NCI-H2107 treated with DMSO at 0.1 percent for 48 hours (cell line): ENCODE data around the gene ICA1.

Source experiments
- DNase-seq: peaks from one replicate; lab custom pipeline; 2025; ENCODE audit not compliant: unreplicated experiment; lab: John Stamatoyannopoulos, UW

The ICA1 gene

GRCh38 chr7:8135417-8135816 is 126.5 kb downstream of the ICA1 start:
- DNase-seq: no peak

DNA sequence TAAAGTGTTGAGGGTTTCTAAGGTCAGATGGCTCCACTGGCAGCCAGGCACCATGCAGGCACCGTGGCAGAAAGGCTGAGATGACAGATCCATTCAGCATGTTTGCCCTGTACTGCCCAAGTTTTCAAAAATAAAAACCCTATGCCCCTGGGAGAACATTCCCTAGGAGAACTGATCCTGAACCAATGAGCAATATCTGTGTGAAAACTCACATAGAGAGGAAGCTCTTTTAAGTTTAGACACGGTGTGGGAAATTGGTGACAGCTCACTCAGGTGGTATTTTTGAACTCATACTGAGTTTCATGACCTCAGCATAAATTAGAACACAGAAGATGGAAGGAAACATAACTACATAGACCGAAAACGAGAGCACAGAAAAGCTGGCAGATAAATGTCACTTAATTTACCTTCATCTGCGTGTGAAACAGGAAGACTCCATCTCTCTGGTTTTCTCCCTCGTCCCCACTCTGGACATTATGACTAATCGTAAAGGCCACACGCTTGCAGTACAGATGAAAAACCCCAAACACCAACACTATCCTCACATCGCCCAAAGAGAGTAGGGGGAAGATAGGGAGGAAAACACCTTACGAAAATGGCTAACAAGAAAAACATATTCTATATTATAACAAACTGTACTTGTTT is 127.8 kb downstream of the ICA1 start:
- no peak for DNase-seq

DNA sequence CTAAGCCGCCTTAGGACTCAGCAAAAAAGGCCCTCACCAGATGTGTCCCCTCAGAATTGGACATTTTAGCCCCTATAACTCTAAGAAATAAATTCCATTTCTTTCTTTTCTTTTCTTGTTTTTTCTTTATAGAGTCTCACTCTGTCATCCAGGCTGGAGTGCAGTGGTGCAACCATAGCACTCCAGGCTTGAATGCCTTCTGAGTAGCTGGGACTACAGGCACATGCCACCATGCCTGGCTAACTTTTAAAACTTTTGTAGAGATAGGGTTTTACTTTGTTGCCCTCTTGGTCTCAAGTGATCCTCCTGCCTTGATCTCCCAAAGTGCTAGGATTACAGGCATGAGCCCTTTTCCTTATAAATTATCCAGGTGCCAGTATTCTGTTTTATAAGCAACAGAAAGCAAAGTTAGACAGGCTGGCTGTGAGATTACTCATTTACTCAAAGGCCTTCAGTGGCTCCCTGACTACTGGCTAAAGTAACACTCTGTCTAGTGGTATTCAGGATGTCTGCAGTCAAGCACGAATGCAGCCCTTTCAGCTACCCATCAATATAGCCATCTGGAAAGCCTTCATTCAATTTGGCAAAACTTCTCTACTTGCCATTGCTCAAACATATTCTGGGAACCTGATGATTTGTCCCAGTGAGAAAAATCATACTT is 128.6 kb downstream of the ICA1 start:
- DNase-seq: no peak

GRCh38 chr7:8131694-8132605 is 130.0 kb downstream of the ICA1 start:
- DNase-seq: no peak

DNA sequence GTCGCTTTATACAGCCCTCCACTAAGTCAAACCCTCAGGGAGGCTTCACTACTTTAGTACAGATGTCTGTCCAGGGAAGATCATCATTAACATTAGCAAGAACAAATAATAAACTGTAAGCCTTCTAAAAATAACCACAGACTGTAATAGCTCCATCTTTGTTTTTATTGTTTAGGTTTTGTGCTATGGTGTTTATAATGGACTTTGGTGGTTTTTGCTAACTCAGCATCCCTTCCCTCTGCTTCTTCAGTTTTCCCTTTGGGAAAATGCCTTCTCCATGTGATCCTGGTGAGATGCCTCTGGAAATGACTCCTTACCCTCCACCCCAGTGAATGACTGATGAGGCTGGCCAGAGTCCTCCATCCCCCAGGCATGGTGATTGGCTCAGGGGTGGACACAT is 131.3 kb downstream of the ICA1 start:
- no peak for DNase-seq

GRCh38 chr7:8129318-8129659 is 132.7 kb downstream of the ICA1 start:
- no peak for DNase-seq

DNA sequence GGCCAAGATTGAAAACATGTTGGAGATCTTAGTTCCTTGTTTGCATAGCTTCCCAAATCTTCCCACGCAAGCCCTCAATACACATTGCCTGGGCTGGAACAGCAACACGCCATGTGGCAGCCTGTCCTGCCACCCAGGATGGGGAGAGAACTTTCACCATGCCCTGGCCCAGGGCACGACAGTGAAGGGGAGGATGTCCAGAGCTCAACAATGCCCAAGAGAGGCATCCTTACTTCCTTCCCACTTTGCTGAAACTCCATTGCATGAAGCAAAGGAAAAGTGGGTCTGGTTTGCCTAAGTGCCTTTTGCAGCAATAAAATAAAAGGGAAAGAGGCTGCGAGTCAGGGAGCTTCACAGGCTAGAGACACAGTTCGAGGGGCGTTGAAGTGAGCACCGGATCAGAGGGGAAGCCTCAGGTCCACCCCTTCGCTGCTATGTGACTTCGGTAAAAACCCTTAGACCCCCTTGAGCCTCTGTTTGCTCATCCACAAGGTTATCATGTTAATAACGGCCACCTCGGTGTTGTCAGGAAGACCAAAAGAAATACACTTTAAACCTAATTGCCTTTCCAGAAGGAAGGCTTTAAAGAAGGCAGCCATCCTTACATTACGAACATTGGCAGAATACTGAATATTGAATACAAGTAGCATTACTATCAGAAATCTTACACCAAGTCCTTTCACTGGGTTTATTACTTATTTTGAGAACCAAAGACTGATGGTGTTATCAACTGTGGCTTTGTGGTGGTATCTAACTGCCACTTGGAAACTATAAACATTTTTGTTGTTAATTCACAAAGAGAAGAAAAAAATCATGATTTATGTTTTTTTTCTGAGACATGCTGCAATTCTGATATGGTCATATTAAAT is 133.3 kb downstream of the ICA1 start:
- no peak for DNase-seq

GRCh38 chr7:8126601-8127167 is 135.3 kb downstream of the ICA1 start:
- no peak for DNase-seq

GRCh38 chr7:8125680-8126444 is 136.1 kb downstream of the ICA1 start:
- DNase-seq: no peak

GRCh38 chr7:8121243-8121642 is 140.7 kb downstream of the ICA1 start:
- DNase-seq: no peak

GRCh38 chr7:8120390-8121058 is 141.4 kb downstream of the ICA1 start:
- DNase-seq: no peak

- DNase-seq: no peak
Measured at GRCh38 chr7:8119262-8119661, 142.7 kb downstream of the ICA1 start.

DNA sequence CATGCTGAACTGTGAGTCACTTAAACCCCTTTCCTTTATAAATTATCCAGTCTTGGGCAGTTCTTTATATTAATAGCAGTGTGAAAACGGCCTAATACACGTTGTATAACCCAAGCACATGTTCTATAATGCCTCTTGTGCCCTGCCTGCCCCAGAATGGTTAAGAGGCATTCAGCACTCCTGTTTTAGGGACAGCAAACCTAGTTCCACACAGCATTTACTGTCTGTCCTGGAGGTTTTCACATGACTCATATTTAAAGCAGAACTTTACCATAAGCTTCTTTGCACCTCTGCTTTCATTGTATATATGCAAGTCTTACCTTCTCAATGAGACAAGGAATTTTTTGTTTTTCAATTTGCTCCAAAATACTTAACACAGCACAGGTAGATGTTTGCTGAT is 144.8 kb downstream of the ICA1 start:
- no peak for DNase-seq

DNA sequence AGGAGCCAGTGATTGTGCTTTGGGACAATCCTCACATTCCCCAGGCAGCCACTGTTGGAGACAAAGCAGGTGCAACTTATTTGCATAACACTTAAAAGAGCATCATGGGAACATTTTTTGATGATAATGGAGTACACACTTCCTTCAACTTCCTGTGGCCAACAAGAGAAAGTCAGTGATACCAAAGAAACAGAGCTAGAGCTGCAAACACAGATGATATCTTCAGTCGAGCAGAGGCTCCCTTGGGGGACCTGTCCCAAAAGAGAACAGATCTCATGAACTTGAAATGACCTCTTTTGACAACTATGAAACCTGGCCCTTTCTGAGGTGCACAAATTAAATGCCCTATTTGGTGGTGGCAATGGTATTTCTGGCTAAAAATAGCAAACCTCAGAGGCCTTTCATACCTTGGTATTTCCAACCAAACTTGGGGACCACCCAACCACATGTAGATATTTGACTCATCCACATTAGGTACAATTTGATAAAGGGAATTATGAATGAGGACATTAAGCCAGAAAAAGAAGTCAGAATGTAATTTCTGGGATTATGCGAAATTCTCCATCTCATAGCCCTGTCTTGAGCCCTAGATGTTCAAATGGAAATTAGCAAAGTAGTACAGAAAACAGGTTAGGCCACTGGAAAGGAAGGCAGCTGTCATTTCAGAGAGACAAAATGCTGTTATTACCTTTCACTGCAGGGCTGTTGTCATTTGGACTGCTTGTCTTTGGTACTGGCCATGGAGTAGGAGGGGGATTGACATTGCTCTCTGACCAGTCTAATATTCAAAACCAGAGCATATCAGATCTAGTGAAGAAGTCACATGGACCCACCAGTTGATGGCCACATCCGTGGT is 146.2 kb downstream of the ICA1 start:
- DNase-seq: no peak

DNA sequence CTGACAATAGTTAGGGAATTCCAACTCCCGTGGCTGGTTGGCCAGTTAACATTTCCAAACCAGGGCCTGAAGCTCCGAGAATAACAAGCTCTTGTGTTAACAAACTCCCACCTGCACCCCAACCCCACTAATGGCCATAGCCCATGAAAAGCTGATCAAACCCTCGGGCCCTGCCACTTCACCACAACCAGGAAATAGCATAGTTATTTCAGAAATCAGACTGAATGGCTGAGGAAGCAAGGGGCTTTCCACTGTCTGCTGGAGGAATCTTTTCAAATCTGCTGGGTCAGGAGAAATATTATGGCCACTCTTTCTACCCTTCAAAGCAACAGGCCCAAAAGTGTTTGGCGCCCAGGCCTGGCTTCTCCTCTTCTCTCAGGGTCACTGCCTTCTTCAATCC is 147.8 kb downstream of the ICA1 start:
- no peak for DNase-seq

DNA sequence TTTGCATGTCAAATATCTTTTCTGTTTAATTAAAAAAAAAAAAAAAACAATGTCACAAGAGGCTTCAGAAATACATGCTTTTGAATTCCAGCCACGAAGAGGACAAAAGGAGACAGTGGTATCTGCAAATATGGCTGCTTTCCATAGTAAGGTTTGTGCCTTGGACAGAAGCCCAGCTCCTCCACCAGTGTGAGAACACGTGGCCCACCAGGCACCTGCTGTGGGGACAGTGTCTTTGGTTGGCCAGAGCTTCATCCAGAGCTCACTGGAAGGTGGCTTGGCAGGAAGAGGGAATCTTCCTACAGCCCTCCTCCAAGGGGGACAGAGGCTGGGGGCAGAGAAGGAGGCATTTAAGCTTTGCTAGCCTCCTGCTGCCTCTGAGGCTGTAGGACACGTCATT is 148.8 kb downstream of the ICA1 start:
- no peak for DNase-seq

- DNase-seq: no peak
Measured at GRCh38 chr7:8112685-8113084, 149.3 kb downstream of the ICA1 start.

DNA sequence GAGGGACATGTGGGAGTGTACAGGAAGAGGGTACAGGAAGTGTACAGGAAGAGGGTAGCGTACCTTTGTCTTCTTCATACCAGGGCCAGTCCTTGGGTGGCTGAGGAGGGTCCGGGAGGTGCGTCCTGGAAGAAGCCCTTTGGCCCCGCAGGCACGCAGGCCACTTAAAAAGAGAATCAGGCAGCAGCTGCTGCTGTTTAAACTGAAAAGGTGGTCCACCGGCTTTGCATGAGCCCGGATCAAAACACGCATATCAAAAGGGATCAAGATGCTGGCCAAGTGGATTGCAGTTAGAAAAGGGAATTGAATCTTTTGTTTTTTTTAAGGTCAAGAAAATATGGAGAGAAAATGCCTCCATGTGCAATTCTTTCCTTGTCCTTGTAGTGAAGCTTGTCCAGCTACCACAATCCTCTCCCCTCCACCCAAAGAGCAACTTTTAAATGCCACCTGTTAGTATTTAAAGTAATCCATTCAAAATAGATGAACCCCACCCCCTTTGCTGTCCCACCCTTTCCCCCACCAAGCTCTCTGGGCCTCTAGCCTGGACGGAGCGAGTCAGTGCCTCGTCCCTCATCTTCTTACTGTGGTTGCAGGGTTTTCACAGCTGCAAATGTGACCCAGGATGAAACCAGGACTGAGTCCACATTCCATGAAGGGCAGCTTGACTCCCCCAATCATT is 150.5 kb downstream of the ICA1 start:
- no peak for DNase-seq
